ENCODE measurements around the gene F3. TPM values are rescaled to one million over a fixed set of nuclear protein-coding genes. Genes with fewer than 3 reads are reported as not detected.

Gene F3
- total RNA-seq, 1 donor: 5.8 TPM

DNA sequence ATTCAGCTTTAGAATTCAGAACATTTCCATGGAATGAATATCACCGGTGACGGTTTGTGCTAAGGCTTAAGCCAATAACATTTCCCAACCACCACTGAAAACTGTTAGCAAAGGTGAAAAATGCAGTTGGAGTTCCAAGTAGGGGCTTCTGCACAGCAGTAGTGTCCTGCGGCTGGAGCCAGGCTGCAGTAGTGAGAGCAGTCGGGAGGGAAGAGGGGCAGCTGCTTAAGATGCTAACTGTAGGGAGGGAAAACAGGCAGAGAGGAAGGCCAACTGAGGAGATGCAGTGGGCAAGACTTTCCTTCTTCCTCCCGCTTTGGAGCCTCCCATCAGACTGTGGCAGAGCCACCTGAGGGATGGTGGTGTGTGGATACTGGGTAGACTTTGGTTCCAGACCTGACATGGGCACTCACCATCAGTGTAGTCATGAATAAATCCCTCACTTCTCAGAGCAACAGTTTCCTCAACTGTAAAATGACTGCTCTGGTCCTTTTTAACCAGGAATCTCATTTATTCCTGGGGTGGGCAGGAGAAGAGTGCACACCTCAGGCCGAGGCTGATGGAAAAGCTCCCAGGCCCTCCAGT, 3.2 kb downstream of the F3 start:
- H3K4me3 ChIP-seq (ENCODE audit: insufficient read depth, low read length): peak overlapping the region; percentile 16
- peaks cover 14% of the 10 kb centered on the region for H3K36me3 ChIP-seq (ENCODE audit: insufficient read depth, low read length)
- no peaks in the 10 kb centered on the region for H3K79me2 ChIP-seq (ENCODE audit: insufficient read depth, low read length)
- no peak overlapping the region for H2AFZ ChIP-seq (ENCODE audit: low read length)
- no peak for DNase-seq (ENCODE audit: insufficient read length, low spot score, missing footprints)
- peaks cover 4% of the 10 kb centered on the region for H4K20me1 ChIP-seq (ENCODE audit: insufficient read depth, low read length)
- peak overlapping the region; percentile 12 for H3K4me2 ChIP-seq (ENCODE audit: insufficient read depth, low read length)
- H3K27me3 ChIP-seq (ENCODE audit: insufficient read depth, low read length): peaks cover 8% of the 10 kb centered on the region
- no peak overlapping the region for H3K27ac ChIP-seq (ENCODE audit: low read depth, low read length)
- TF ChIP-seq, protein P1, sequence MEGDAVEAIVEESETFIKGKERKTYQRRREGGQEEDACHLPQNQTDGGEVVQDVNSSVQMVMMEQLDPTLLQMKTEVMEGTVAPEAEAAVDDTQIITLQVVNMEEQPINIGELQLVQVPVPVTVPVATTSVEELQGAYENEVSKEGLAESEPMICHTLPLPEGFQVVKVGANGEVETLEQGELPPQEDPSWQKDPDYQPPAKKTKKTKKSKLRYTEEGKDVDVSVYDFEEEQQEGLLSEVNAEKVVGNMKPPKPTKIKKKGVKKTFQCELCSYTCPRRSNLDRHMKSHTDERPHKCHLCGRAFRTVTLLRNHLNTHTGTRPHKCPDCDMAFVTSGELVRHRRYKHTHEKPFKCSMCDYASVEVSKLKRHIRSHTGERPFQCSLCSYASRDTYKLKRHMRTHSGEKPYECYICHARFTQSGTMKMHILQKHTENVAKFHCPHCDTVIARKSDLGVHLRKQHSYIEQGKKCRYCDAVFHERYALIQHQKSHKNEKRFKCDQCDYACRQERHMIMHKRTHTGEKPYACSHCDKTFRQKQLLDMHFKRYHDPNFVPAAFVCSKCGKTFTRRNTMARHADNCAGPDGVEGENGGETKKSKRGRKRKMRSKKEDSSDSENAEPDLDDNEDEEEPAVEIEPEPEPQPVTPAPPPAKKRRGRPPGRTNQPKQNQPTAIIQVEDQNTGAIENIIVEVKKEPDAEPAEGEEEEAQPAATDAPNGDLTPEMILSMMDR (IDR thresholded peaks at IDR 0.05; ENCODE audit: extremely low read depth, low read depth, low read length): no peak
- no peaks in the 10 kb centered on the region for H3K9me3 ChIP-seq (ENCODE audit: low read depth, low read length)
- H3K4me1 ChIP-seq (ENCODE audit: insufficient read depth, low read length): peaks cover 14% of the 10 kb centered on the region

DNA sequence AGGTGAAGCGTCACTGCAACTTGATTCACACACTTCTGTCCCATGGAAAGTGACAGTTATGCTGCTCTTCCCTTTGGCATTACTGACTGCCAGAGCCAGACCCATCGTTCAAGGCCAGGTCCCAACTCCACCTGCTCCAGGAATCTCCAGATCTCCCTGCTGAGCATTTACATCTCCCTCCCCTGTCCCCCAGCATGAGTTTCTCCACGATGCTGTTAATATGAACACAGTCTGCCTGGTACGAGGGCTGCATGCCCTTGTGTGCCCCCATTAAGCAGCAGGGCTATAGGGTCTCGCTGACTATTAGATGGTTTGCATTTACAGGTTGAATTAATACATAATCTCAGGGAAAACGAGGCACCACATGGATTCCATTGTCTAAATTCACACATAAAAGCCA, 4.3 kb downstream of the F3 start:
- TF ChIP-seq, protein P1 (IDR thresholded peaks at IDR 0.05; ENCODE audit: extremely low read depth, low read depth, low read length): no peak
- Histone ChIP-seq H3K27ac (ENCODE audit: low read depth, low read length) (no peak overlapping the region), H4K20me1 (ENCODE audit: insufficient read depth, low read length) (peaks cover 4% of the 10 kb centered on the region)

DNA sequence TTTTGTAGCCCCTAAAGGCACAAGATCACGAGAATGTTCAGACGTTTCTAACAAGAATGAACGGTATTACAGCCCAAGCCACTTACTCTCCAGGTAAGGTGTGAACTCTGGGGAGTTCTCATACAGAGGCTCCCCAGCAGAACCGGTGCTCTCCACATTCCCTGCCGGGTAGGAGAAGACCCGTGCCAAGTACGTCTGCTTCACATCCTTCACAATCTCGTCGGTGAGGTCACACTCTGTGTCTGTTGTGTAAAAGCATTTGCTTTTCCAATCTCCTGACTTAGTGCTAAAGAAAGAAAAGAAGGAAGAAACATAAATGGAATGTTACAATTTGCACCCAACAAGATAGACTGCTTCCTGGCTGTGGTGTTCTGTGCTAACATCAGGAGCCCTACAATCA, 5.7 kb downstream of the F3 start:
- no peak for DNase-seq (ENCODE audit: insufficient read length, low spot score, missing footprints)
- peaks cover 4% of the 10 kb centered on the region for H4K20me1 ChIP-seq (ENCODE audit: insufficient read depth, low read length)
- no peak overlapping the region for H3K27ac ChIP-seq (ENCODE audit: low read depth, low read length)
- H3K79me2 ChIP-seq (ENCODE audit: insufficient read depth, low read length): no peaks in the 10 kb centered on the region
- H3K4me1 ChIP-seq (ENCODE audit: insufficient read depth, low read length): no peaks in the 10 kb centered on the region
- no peak overlapping the region for H2AFZ ChIP-seq (ENCODE audit: low read length)
- H3K36me3 ChIP-seq (ENCODE audit: insufficient read depth, low read length): peaks cover 23% of the 10 kb centered on the region
- no peaks in the 10 kb centered on the region for H3K9me3 ChIP-seq (ENCODE audit: low read depth, low read length)
- H3K27me3 ChIP-seq (ENCODE audit: insufficient read depth, low read length): peaks cover 5% of the 10 kb centered on the region
- no peak overlapping the region for H3K4me3 ChIP-seq (ENCODE audit: insufficient read depth, low read length)
- no peak overlapping the region for H3K4me2 ChIP-seq (ENCODE audit: insufficient read depth, low read length)
- TF ChIP-seq, protein P1 (IDR thresholded peaks at IDR 0.05; ENCODE audit: extremely low read depth, low read depth, low read length): no peak

More for the DNA sequence above, 4.3 kb downstream of the F3 start:
- no peak overlapping the region for H3K4me2 ChIP-seq (ENCODE audit: insufficient read depth, low read length)
- H3K79me2 ChIP-seq (ENCODE audit: insufficient read depth, low read length): no peaks in the 10 kb centered on the region
- no peak for DNase-seq (ENCODE audit: insufficient read length, low spot score, missing footprints)
- H3K9me3 ChIP-seq (ENCODE audit: low read depth, low read length): no peaks in the 10 kb centered on the region
- peaks cover 8% of the 10 kb centered on the region for H3K27me3 ChIP-seq (ENCODE audit: insufficient read depth, low read length)
- H2AFZ ChIP-seq (ENCODE audit: low read length): no peak overlapping the region
- H3K4me1 ChIP-seq (ENCODE audit: insufficient read depth, low read length): peaks cover 4% of the 10 kb centered on the region
- no peak overlapping the region for H3K4me3 ChIP-seq (ENCODE audit: insufficient read depth, low read length)
- peaks cover 23% of the 10 kb centered on the region for H3K36me3 ChIP-seq (ENCODE audit: insufficient read depth, low read length)

DNA sequence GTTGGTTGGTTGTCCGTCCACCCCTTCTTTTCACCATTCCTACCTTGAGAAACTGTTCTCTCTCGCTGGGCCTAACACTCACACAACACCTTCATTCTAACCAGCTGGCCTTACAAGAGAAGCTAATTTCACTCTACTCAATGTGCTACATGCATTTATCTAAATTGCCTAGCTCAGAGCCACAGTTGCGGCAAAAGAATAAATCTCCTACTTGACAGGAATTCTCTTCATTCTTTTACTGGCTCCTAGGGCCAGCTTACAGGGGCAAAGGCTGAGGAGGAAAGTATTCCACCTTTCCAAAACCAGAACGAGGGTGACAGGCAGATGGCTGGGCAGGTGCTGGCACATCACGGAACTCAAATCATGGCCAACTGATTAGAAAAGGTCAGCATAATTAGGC, 6.5 kb downstream of the F3 start:
- Histone ChIP-seq H3K36me3 (ENCODE audit: insufficient read depth, low read length) (peaks cover 30% of the 10 kb centered on the region), H3K4me3 (ENCODE audit: insufficient read depth, low read length) (no peak overlapping the region), H3K4me2 (ENCODE audit: insufficient read depth, low read length) (no peak overlapping the region), H3K27ac (ENCODE audit: low read depth, low read length) (no peak overlapping the region), H3K9me3 (ENCODE audit: low read depth, low read length) (no peaks in the 10 kb centered on the region), H3K27me3 (ENCODE audit: insufficient read depth, low read length) (no peaks in the 10 kb centered on the region), H3K79me2 (ENCODE audit: insufficient read depth, low read length) (no peaks in the 10 kb centered on the region), H3K4me1 (ENCODE audit: insufficient read depth, low read length) (no peaks in the 10 kb centered on the region), H2AFZ (ENCODE audit: low read length) (no peak overlapping the region), H4K20me1 (ENCODE audit: insufficient read depth, low read length) (peaks cover 4% of the 10 kb centered on the region)
- no peak for DNase-seq (ENCODE audit: insufficient read length, low spot score, missing footprints)
- TF ChIP-seq, protein P1 (IDR thresholded peaks at IDR 0.05; ENCODE audit: extremely low read depth, low read depth, low read length): no peak
